ENCODE results near the gene EMD. TPM values are rescaled to one million over a fixed set of nuclear protein-coding genes. Genes with fewer than 3 reads are reported as not detected.

The EMD gene
- total and polyA plus RNA-seq, 2 donors from 2014 or later, result 79.6 to 102 TPM

- Histone ChIP-seq H3K4me3 (ENCODE audit: low read length in 3 of 3) (peak overlapping the region in 2 of 3 donors; percentile 7 to 17), H3K9me3 (ENCODE audit: control insufficient read depth in 2 of 3, insufficient read depth in 1 of 3, low read length in 3 of 3) (no peaks in the 10 kb centered on the region), H3K9ac (ENCODE audit: low read length in 3 of 3) (peak overlapping the region in 1 of 3 donors; percentile 26), H3K27ac (ENCODE audit: low read depth in 2 of 2, low read length in 2 of 2) (peak overlapping the region in 1 of 2 donors; percentile 60), H3K36me3 (ENCODE audit: control insufficient read depth in 2 of 3, insufficient read depth in 3 of 3, low read length in 3 of 3) (peaks cover 0 to 10% (median 4%) of the 10 kb centered on the region in 3 donors), H3K4me1 (ENCODE audit: control insufficient read depth in 2 of 3, insufficient read depth in 2 of 3, low read depth in 1 of 3, low read length in 3 of 3) (peaks cover 0 to 5% (median 0%) of the 10 kb centered on the region in 3 donors), H3K27me3 (ENCODE audit: control insufficient read depth, insufficient read depth, low read length) (no peaks in the 10 kb centered on the region)
- DNase-seq, result no peak
- intact Hi-C loops (cut with DNase I), result no loop called here
- TF ChIP-seq CTCF (IDR thresholded peaks at IDR 0.05; ENCODE audit: borderline replicate concordance, extremely low read depth, insufficient read depth), result no peak
- no peak for FAIRE-seq
Measured at GRCh38 chrX:154430916-154431315, 51.8 kb downstream of the EMD start.

Other genes starting within 250 kb of the EMD start
- gene OPN1LW, start 235.1 kb upstream of the EMD start, total RNA-seq, result not detected
- gene OPN1LW, start 235.1 kb upstream of the EMD start, polyA plus RNA-seq (ENCODE audit: insufficient read depth, low read depth, low replicate concordance), result not detected
- not detected for gene OPN1MW, start 196.7 kb upstream of the EMD start, total RNA-seq
- not detected for gene OPN1MW, start 196.7 kb upstream of the EMD start, polyA plus RNA-seq (ENCODE audit: insufficient read depth, low read depth, low replicate concordance)
- not detected for gene OPN1MW2, start 159.5 kb upstream of the EMD start, total RNA-seq
- gene OPN1MW2, start 159.5 kb upstream of the EMD start, polyA plus RNA-seq (ENCODE audit: insufficient read depth, low read depth, low replicate concordance), result not detected
- not detected for gene OPN1MW3, start 121.7 kb upstream of the EMD start, total RNA-seq
- not detected for gene OPN1MW3, start 121.7 kb upstream of the EMD start, polyA plus RNA-seq (ENCODE audit: insufficient read depth, low read depth, low replicate concordance)
- gene TEX28, start 84.2 kb upstream of the EMD start, total RNA-seq, result not detected
- gene TEX28, start 84.2 kb upstream of the EMD start, polyA plus RNA-seq (ENCODE audit: insufficient read depth, low read depth, low replicate concordance), result not detected
- 0.38 TPM for gene TKTL1, start 83.5 kb upstream of the EMD start, total RNA-seq
- gene TKTL1, start 83.5 kb upstream of the EMD start, polyA plus RNA-seq (ENCODE audit: insufficient read depth, low read depth, low replicate concordance), result 0.30 TPM
- 1,036 TPM for gene FLNA, start 4.7 kb upstream of the EMD start, total RNA-seq
- 421 TPM for gene FLNA, start 4.7 kb upstream of the EMD start, polyA plus RNA-seq (ENCODE audit: insufficient read depth, low read depth, low replicate concordance)
- 2,684 TPM for gene RPL10, start 19.1 kb downstream of the EMD start, total RNA-seq
- 2,858 TPM for gene RPL10, start 19.1 kb downstream of the EMD start, polyA plus RNA-seq (ENCODE audit: insufficient read depth, low read depth, low replicate concordance)
- gene DNASE1L1, start 30.0 kb downstream of the EMD start, total RNA-seq, result 33.8 TPM
- 28.0 TPM for gene DNASE1L1, start 30.0 kb downstream of the EMD start, polyA plus RNA-seq (ENCODE audit: insufficient read depth, low read depth, low replicate concordance)
- 40.2 TPM for gene TAFAZZIN, start 32.2 kb downstream of the EMD start, total RNA-seq
- gene TAFAZZIN, start 32.2 kb downstream of the EMD start, polyA plus RNA-seq (ENCODE audit: insufficient read depth, low read depth, low replicate concordance), result 33.3 TPM
- 121 TPM for gene ATP6AP1, start 49.4 kb downstream of the EMD start, total RNA-seq
- 205 TPM for gene ATP6AP1, start 49.4 kb downstream of the EMD start, polyA plus RNA-seq (ENCODE audit: insufficient read depth, low read depth, low replicate concordance)
- 116 TPM for gene GDI1, start 57.9 kb downstream of the EMD start, total RNA-seq
- gene GDI1, start 57.9 kb downstream of the EMD start, polyA plus RNA-seq (ENCODE audit: insufficient read depth, low read depth, low replicate concordance), result 92.5 TPM
- gene FAM50A, start 64.8 kb downstream of the EMD start, total RNA-seq, result 46.0 TPM
- 112 TPM for gene FAM50A, start 64.8 kb downstream of the EMD start, polyA plus RNA-seq (ENCODE audit: insufficient read depth, low read depth, low replicate concordance)
- 40.5 TPM for gene PLXNA3, start 79.0 kb downstream of the EMD start, total RNA-seq
- 4.9 TPM for gene PLXNA3, start 79.0 kb downstream of the EMD start, polyA plus RNA-seq (ENCODE audit: insufficient read depth, low read depth, low replicate concordance)
- gene LAGE3, start 100.0 kb downstream of the EMD start, total RNA-seq, result 10.0 TPM
- gene LAGE3, start 100.0 kb downstream of the EMD start, polyA plus RNA-seq (ENCODE audit: insufficient read depth, low read depth, low replicate concordance), result 29.0 TPM
- gene UBL4A, start 107.3 kb downstream of the EMD start, total RNA-seq, result 26.1 TPM
- gene UBL4A, start 107.3 kb downstream of the EMD start, polyA plus RNA-seq (ENCODE audit: insufficient read depth, low read depth, low replicate concordance), result 35.2 TPM
- 27.3 TPM for gene SLC10A3, start 111.3 kb downstream of the EMD start, total RNA-seq
- 19.0 TPM for gene SLC10A3, start 111.3 kb downstream of the EMD start, polyA plus RNA-seq (ENCODE audit: insufficient read depth, low read depth, low replicate concordance)
- 39.5 TPM for gene FAM3A, start 136.9 kb downstream of the EMD start, total RNA-seq
- gene FAM3A, start 136.9 kb downstream of the EMD start, polyA plus RNA-seq (ENCODE audit: insufficient read depth, low read depth, low replicate concordance), result 73.4 TPM
- 54.1 TPM for gene G6PD, start 167.6 kb downstream of the EMD start, total RNA-seq
- gene G6PD, start 167.6 kb downstream of the EMD start, polyA plus RNA-seq (ENCODE audit: insufficient read depth, low read depth, low replicate concordance), result 34.7 TPM
- 31.3 TPM for gene IKBKG, start 168.3 kb downstream of the EMD start, total RNA-seq
- gene IKBKG, start 168.3 kb downstream of the EMD start, polyA plus RNA-seq (ENCODE audit: insufficient read depth, low read depth, low replicate concordance), result 23.3 TPM
- not detected for gene CTAG1A, start 205.8 kb downstream of the EMD start, total RNA-seq
- gene CTAG1A, start 205.8 kb downstream of the EMD start, polyA plus RNA-seq (ENCODE audit: insufficient read depth, low read depth, low replicate concordance), result not detected
- gene CTAG1B, start 240.0 kb downstream of the EMD start, total RNA-seq, result not detected
- gene CTAG1B, start 240.0 kb downstream of the EMD start, polyA plus RNA-seq (ENCODE audit: insufficient read depth, low read depth, low replicate concordance), result not detected